GM18507 (cell line): ENCODE measurements around the gene DGCR2.
"Not testable (repeated sequence)": the region's sequence is repeated elsewhere in the genome, so short reads cannot be mapped to it uniquely, and the experiment has no call there.

Experiments
- DNase-seq: peaks from one replicate; pipeline ENCODE4 v3.0.0; 2011; ENCODE audit warnings: low read depth; ENCODE audit not compliant: insufficient read length; ENCODE audit errors: extremely low spot score
- FAIRE-seq: peaks from 2 replicates; lab custom pipeline; 2011; peaks lifted over from hg19 to GRCh38; lab: Jason Lieb, UNC

The DGCR2 gene

DNA sequence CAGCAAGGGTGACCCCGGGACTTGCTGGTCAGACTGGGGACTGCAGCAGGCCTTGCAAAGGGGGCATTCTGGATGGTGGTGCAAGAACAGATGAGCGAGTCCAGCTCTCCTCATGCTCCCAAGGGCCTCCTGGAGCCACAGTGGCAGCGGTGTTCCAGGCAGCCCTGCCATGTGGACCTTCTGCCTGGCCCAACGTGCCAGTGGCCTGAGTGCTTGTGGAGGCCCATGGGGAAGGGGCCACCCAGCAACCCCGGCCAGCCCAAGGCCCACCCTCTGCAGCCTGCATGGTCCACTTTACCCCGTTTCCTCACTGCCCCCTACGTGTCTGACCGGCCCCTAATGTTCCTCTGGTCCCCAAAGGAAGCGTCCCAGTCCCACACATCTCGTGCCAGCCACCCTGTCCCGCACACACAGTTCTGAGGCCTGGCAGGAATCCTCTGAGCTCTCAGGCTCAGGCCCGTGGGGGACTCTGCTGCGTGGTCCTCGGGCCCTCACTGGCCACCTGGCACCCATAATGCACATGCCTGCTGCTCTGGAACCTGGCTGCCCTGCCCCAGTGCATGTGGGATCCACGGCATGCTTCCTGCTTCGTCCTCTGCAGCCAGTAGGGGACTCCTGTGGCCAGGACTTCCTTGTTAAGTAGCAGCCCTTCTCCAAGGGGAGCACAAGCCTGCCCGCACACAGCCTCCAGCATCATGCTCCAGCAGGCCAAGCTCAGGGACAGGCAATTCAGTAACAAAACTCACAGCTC lies 85.5 kb downstream of the DGCR2 start:
- DNase-seq (no peak), FAIRE-seq (no peak)

DNA sequence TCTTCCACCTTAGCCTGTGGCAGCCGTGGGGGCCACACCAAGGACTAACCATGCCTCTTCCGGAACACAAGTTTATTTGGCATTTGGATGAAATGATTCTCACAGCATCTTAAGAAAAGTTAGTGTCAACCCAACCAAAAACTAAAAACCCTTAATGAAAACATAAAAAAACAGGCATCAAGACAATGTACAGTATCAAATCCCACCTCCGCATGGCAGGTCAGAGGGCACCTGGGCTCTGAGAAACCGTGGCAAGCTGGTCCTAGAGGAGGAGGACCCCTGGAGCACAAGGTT lies 86.0 kb downstream of the DGCR2 start:
- DNase-seq: no peak
- no peak for FAIRE-seq

DNA sequence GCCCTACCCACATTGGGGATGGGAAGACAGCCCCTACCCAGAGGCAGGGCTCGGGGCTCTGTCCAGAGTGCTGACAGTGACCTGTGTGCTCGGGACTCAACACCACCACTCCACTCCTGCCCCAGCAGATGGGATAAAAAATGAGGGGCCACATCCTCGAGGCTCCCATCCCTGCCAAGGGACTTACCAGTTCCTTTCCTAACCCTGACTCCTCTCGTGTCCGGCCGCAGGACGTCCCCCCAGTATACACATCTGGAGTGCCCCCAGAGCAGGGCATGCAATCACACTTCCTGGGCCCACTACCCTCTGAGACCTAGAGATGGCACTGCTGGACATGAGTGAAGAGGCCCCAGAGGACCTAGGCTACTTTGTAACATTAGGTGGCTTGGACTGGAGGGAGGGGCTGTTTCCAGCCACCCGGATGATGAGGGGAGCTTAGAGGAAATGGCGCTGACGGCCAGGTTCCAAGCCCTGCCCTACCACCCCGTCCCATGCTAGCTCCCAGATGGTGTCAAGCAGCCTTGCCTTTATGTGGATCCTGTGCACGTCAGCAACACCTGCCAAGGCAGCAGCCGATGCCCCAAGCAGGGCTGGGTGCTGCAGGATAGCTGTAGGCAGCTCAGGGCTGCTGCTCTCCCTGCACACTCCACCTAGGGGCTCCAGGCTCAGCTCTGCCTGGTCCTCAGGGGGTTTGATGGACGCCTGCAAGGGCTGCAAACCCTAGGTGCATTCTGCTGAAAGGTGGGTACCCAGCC lies 86.6 kb downstream of the DGCR2 start:
- DNase-seq (no peak), FAIRE-seq (no peak)

DNA sequence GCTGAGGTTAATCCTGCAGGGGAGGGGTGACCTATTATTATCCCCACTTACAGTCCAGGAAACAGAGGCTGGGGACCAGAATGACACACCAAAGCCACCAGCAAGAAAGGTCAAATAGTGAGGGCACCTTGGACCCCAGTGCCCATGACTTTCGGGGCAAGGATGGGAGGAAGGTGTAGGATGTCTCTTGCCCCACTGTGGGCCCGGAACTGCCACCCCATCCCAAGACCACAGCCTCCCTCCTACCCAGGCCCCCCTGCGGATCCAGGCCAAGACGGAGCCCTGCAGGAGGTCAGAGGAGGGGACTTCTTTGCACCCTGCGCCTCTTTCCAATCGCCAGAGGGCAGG lies 87.1 kb downstream of the DGCR2 start:
- not testable (repeated sequence) for DNase-seq, FAIRE-seq

DNA sequence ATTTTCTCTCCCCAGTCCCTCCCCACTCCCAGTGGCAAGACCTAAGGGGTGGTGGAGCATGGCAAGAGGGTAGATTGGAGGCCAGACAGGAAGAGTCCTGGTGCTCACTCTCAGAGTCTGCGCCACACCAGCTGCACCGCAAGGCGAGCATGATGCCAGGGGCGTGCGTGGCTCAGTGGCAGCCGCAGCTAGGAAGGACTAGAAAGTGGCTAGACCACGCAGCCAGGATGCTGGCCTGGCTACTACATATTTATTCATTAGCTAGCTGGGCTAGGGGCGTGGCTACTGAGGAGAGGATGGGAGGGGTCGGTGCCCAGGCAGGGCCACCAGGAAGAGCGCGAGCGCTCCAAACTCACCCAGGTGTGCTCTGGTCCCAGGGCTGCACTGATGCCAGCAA lies 87.5 kb downstream of the DGCR2 start:
- not testable (repeated sequence) for FAIRE-seq, DNase-seq

DNA sequence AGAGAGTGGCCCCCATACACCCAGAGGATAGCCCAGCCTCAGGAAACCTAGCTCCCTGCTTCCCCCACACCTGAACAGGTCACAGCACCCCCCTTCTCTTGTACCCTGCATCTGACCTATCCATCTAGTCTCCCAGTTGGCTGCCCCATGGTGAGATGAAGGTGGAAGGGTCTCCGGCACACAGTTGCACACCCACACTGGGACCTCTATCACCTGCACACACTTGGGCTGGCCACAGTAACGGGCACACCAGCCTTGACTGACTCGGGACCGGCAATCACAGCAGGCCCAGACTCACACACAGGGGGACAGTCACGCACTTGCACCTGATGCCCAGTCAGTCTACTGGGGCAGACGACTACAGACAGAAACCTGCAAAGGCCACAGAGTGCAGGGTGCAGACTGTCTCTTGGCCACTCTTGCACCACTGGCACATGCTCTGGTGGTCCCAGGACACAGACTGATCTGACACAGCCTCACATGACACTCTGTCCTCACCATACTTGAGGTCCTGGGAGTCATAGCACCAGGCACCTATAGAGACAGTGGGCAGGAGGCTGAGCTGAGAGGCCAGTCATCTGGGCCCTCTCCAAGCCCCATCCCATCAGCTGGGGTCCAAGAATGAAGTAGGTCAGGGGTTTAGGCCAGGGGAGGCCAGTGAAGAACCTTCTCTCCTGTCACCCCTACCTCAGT lies 88.0 kb downstream of the DGCR2 start:
- FAIRE-seq, DNase-seq: not testable (repeated sequence)

DNA sequence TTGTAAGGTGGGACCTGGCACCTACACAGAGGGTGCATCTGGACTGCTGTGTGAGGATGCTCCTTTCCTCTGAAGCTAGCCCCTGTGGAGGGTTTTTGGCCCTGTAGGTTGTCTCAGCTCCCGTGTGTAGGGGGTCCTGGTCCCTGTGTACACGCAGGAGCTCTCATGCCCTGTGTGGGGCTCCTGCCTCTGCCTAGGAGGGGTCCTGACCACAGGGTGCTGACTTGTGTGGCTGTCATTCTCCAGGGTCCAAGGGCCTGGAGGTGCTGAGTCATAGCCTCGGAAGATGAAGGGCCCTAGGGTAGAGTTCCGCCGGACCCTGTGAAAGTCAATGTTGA lies 88.7 kb downstream of the DGCR2 start:
- FAIRE-seq, DNase-seq: not testable (repeated sequence)

DNA sequence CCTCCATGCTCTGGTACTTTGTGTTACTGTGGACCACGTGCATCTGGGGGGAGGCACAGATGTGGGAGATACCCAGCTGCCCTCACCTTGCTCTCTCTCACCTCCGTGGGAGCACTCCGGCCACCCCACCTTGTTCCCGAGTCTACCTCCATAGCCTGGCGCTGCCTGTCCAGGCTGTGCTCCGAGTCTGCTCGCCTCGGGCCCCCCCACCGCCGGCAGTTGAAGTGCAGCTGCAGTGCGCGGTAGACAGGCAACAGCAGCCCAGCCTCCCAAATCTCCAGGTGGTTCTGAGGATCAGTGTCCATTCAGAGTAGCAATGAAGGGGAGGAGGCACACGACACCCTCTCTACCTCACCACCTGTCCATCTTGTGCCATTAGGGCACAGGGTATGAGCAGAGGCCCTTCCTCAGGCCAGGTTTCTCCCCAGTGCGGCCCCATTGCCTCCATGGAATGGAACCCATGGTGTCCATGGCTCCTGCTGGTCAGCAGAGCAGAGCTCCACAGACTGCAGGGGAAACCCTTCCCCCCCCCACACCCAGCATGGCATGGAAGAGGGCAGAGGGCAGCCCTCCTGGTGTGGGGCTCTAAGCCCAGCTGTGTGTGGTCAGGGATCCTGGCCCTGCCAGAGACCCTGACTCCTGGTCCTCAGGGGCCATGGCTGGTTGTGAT lies 89.2 kb downstream of the DGCR2 start:
- not testable (repeated sequence) for DNase-seq, FAIRE-seq

DNA sequence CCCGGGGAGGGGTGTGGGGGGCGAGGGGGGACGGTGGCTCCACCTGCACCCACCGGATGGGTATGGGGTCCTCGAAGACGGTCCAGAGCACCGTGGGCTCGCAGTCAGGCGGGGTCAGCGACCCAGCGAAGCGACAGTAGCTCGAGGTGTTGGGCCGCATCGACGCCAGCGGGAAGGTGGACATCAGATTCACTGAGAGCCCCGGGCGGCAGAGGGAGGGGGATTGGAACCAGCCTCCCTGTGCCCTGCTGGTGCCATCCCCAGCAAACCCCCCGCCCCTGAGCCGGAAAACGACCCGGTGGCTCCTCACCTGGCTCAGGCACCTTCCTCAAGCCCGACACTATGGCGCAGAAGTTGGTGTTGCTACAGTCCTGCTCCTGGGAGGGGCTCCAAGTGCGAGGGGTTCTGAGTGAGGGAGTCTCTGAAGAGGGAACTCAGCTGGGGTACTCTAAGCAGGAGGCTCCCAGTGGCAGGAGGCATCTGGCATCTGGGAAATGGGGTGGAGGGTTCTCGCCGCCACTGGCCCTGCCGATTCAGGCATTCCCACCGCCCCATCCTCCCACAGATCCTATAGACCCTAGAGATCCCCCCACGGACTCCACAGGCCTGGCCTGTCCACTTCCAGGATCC lies 89.9 kb downstream of the DGCR2 start:
- DNase-seq, FAIRE-seq: not testable (repeated sequence)

DNA sequence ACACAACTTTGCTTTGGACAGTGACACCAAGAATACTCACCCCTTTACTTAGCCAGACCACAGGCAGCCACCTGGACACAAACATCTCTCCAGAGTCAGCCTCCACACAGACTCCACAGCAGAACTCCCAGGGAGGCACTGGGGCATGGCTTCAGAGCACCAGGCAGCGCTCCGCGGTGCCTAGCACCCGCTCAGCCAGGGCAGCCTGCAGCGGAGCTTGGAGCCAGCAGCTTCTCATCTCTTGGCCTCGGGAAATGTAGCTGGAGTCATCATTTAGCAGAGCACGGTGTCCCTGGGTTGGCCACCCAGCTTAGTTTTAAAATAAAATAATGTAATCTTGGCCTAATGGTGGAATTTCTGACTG lies 91.3 kb downstream of the DGCR2 start:
- DNase-seq, FAIRE-seq: not testable (repeated sequence)

DNA sequence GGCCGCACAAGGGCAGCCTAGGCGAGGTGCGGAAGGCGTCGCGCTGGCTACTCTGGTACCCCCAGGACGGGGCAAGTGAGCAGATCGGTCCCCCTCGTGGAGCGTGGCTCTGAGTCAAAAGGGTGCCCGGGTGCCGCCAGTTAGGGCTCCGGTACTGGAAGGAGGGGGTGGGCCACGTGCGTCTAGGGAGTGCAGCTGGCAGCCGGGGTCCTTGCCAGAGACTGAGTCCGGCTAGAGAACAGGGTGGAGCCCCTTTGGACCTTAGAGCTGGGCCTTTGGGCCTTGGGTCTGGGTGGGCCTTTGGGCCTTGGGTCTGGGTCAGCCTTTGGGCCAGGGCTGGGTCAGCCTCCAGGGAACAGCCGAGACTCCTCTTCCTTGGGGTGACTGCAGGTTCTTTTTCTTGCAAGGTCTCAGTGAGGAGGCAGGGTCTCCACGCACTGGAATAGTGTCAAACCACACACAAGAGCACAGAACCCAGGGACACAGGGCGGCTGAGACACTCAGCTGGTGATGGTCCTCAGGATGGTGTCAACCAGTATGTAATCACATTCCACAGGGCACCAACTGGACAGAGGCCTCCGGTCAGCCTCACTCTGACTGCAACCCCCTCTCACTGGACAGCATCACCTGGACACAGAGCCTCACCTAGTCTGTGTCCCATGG lies 91.9 kb downstream of the DGCR2 start:
- FAIRE-seq, DNase-seq: not testable (repeated sequence)

DNA sequence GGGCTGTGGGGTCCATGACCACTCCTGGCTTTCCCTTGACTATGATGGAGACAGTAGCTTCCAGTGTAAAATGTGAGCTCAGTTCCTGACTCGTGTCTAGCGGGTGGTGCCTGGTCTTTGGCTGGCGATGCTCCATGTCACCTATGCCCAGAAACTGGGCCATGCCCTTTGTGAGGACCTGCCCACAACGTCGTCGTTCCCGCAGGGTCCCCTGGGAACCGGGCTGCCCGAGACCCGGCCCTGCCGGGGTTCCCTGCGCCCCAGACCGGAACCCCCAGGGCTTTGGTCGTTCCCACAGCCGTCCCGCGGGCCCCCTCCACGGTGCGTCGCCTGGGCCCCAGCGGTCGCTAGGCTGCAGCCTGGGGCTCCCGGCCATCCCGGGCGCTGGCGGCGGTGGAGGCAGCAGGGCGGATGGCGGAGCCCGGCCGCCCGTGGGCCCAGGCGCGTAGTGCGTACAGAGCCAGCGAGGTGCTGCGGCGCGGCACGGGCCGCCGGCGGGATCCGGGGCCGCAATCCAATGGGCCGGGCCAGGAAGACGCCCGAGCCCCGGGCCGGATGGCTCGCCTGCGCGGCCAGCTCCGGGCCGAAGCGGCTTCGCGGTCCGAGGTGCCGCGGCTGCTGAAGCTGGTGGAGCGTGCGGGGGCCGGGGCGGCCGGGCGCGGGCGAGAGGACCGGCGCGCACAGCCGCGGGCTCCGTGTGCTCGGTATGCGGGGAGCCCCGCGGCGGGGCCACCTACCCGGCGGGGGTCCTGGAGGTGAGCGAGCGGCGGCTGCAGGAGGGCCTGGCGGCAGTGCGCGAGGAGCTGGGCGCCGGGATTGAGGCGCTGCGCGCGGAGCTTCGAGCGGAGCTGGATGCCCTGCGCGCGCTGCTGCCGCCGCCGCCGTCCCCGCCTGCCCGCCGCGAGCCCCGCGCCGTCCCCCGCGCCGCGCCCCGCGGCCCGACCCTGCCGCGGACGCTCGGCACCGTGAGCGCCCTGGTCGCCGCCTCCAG lies 92.8 kb downstream of the DGCR2 start:
- not testable (repeated sequence) for FAIRE-seq, DNase-seq

DNA sequence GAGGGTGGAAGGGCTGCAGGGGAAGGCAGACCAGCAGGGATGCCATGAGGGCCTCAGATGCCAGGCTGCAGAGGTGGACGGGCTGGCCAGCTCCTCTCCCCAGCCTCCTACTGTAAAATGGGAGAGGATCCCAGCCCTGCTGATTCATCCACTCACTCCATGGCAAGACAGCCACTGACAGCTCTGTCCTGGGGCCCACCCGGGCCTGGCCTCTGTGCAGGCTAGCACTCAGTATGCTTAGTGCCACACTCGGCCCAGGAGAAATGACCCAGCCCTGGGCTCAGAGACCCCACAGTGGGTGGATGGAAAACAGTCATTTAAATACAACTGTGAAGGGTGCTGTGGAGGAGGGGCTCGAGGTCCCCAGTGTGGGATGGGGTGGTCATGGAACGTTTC lies 94.2 kb downstream of the DGCR2 start:
- not testable (repeated sequence) for FAIRE-seq, DNase-seq

DNA sequence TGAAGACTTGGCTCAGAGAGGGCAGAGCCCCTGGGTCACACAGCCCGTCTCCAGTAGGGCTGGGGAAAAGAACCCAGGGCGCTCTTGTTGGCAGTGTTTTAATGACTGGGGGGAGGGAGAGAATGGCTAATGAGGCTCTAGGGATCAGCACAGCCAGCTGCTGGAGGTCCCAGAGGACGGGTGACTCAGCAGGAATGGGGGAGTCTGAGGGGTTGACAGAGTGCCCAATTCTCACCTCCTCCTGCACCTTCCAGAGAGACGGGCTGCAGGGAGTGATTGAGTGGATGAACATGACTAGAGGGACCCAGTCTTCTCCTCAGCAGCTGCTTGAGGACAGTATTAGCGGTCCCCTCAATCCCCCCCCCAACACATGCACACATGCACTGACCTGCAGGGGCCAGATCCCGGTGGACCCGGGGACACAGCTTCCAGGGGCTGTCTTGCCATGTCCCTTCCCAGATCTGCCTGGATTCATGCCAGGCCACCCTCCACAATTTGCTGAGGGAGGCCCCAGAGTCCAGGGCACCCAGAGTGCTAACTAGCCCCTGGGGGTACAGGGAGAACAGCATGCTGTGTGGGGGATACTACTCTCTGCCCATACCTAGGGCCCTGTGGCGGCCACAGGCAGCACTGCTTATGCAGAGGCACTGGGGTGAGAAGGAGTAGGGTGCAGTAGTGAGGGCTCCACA lies 94.7 kb downstream of the DGCR2 start:
- FAIRE-seq, DNase-seq: not testable (repeated sequence)

DNA sequence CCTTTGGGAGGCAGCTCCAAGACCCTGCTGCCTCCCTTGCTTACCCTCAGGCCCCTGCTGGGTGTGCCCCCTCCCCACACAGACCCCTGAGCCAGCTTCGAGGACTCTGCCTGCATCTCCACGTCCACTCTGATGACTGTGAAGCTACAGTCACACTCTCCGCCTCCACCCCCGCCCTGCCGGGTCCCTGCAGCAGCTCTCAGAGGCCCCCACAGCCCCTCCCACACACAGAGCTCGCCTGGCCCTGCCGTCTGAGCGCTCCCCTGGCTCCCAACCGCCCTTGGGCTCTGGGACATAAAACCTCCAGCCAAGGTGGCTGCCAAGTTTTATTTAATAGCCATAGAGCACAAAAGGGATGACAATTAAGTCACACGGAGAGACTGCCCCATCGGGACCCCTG lies 96.1 kb downstream of the DGCR2 start:
- not testable (repeated sequence) for FAIRE-seq, DNase-seq

DNA sequence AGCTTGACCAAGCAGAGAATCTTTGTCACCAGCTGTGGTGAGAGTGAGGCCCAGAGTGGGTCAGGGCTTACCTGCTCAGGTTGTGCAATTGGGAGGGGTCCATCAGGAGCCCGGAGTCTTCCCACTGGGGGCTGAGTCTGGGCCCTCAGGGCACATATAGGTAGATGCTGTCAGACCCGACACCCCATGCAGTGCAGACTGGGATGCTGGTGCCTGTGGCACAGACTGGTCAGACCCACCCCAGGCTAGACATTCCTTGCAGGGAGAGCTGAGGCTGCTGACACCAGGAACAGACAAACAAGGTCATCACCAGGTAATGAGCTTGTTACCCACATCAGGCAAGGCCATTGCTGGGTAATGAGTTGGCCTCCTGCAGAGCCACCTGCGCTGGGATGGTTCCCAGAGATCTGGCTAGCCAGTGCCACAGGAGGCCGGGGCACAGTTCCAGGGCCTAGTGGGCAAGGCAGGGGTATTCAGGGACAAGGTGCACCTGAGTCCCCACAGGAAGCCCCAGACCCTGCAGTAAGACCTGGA lies 97.2 kb downstream of the DGCR2 start:
- not testable (repeated sequence) for DNase-seq, FAIRE-seq

DNA sequence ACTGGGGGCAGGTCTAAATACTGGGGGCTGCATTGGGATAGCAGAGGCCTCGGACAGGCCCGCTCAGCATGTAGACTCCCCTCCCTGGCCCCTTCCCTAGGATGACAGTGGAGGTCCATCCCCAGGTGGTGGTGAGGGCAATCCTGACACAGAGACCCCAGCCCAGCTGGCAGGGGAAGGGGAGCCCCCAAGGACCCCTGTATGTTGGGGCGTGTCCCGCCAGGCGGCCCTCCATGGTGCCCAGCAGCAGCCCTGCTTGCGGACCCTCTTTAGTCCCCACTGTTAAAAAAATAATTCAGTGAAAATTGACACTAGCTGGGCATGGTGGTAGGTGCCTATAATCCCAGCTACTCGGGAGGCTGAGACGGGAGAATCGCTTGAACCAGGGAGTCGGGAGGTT lies 98.3 kb downstream of the DGCR2 start:
- not testable (repeated sequence) for FAIRE-seq

More for the DNA sequence above, 98.3 kb downstream of the DGCR2 start:
- DNase-seq: not testable (repeated sequence)
